Esophagus muscularis mucosa (tissue), 4 donors: Measurements from ENCODE around the gene TMEM196. TPM values are rescaled to one million over a fixed set of nuclear protein-coding genes. Genes with fewer than 3 reads are reported as not detected.
A peak's percentile ranks its signal among the peaks of the same experiment; 100 is the strongest.

Experiments
- DNase-seq: peaks from one replicate; pipeline ENCODE4 v3.0.0-alpha.2; 2017; ENCODE audit errors: extremely low spot score
- H3K27ac ChIP-seq, 4 donors: fragments of 200-600 bp; sonication (generic); replicated peaks in 1 of 4; 1 replicate in 3 of 4; 2 replicates in 1 of 4; pipeline ENCODE4 v1.5.1; 2016 to 2019; ENCODE audit warnings: mild to moderate bottlenecking in 1 of 4
- H3K27me3 ChIP-seq, 4 donors: fragments of 200-600 bp; sonication (generic); one replicate each; pipeline versions ENCODE4 v1.5.1 to v1.6.0; 2016 to 2019
- H3K36me3 ChIP-seq, 4 donors: fragments of 200-600 bp; sonication (generic); one replicate each; pipeline ENCODE4 v1.5.1; 2016 to 2019
- H3K4me1 ChIP-seq, 4 donors: fragments of 200-600 bp; sonication (generic); one replicate each; pipeline ENCODE4 v1.5.1; 2016 to 2019
- H3K4me3 ChIP-seq, 4 donors: fragments of 200-600 bp; sonication (generic); 1 replicate in 2 of 4; 2 replicates in 2 of 4; pipeline ENCODE4 v1.5.1; 2016 to 2019; ENCODE audit warnings: mild to moderate bottlenecking in 4 of 4, moderate library complexity in 1 of 4
- H3K9me3 ChIP-seq, 4 donors: fragments of 200-600 bp; sonication (generic); 1 replicate in 3 of 4; 2 replicates in 1 of 4; pipeline ENCODE4 v1.5.1; 2016 to 2019
- CTCF ChIP-seq, 3 experiments: fragments of 200-600 bp in 2 of 3; fragments of 450-650 bp in 1 of 3; sonication (generic) in 2 of 3; IDR thresholded peaks; one replicate each; pipeline ENCODE4 v1.5.1; 2017 to 2019; ENCODE audit warnings: antibody characterized with exemption in 3 of 3, mild to moderate bottlenecking in 2 of 3, moderate library complexity in 1 of 3
- EP300 ChIP-seq: sonication (generic); formaldehyde crosslinking; IDR thresholded peaks from one replicate; pipeline ENCODE4 v1.6.1; 2017; ENCODE audit warnings: antibody characterized with exemption
- POLR2A ChIP-seq: fragments of 450-650 bp; IDR thresholded peaks from one replicate; pipeline ENCODE4 v1.6.1; 2017; ENCODE audit warnings: antibody characterized with exemption, moderate library complexity, mild to moderate bottlenecking, low read depth
- POLR2AphosphoS5 ChIP-seq, 2 donors: sonication (generic); formaldehyde crosslinking; IDR thresholded peaks; one replicate each; pipeline ENCODE4 v1.6.1; 2017; ENCODE audit warnings: antibody characterized with exemption in 2 of 2
- WGBS: methylation state at CpG from one replicate; pipeline ENCODE4 v1.1.5; 2018; 5-methylcytosine and 5-hydroxymethylcytosine counted together
- intact Hi-C: fragments of 100-400 bp; cut with DNase I; formaldehyde crosslinking; loops from one replicate; pipeline ENCODE4 v1.15.1; 2023
- total RNA-seq, 4 donors: library from RNA; depleted of rRNA; stranded (reverse); fragments of >200 nt; gene quantifications; one replicate each; pipeline versions ENCODE4 v1.1.0 to v1.2.1, GENCODE V29; 2016

The TMEM196 gene
- total RNA-seq, 4 donors from 2014 or later: not detected

- DNase-seq: no peak
- 39% methylated on average over 1 of the region's 1 CpG for WGBS
These were observed 59.7 kb downstream of the TMEM196 start for GRCh38 chr7:19713676-19714075.

DNA sequence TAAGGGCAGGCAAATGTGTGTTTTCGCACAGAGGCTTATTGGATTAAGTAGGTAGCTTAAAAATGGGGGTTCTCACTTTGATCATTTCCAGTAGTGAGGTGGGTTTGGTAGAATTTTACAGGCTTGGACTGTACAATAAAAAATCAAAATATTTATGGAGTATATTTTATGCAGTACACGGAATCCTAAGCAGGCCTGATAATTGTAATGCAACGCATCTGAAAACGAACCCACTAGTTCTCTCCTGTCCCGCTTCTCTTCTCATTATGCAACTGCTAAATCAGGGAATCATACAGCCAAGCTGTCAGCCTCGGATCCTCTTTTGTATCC is 64.2 kb downstream of the TMEM196 start:
- no peak for DNase-seq
- H3K27me3 ChIP-seq: no peaks in the 10 kb centered on the region
- H3K9me3 ChIP-seq: no peaks in the 10 kb centered on the region
- peak overlapping the region; percentile 81 to 94 (median 88) for H3K4me3 ChIP-seq
- no peak for TF ChIP-seq CTCF (IDR thresholded peaks at IDR 0.05)
- TF ChIP-seq POLR2AphosphoS5 (IDR thresholded peaks at IDR 0.05): no peak
- no peak for TF ChIP-seq POLR2A
- TF ChIP-seq EP300: no peak
- H3K36me3 ChIP-seq: no peaks in the 10 kb centered on the region
- intact Hi-C loops: no loop called here
- H3K27ac ChIP-seq: peak overlapping the region; percentile 71 to 86 (median 75)
- peaks cover 19 to 31% (median 27%) of the 10 kb centered on the region in 4 donors for H3K4me1 ChIP-seq
- 55% methylated on average over 6 of the region's 6 CpGs for WGBS

More at GRCh38 chr7:19713676-19714075, 59.7 kb downstream of the TMEM196 start:
- no peak overlapping the region for H3K27ac ChIP-seq
- H3K4me3 ChIP-seq: no peak overlapping the region
- TF ChIP-seq POLR2AphosphoS5 (IDR thresholded peaks at IDR 0.05) (no peak), CTCF (IDR thresholded peaks at IDR 0.05) (peak; percentile 50 to 67 (median 57))
- H3K27me3 ChIP-seq: no peaks in the 10 kb centered on the region
- no peaks in the 10 kb centered on the region for H3K36me3 ChIP-seq
- peaks cover 6 to 8% (median 7%) of the 10 kb centered on the region in 4 donors for H3K4me1 ChIP-seq
- H3K9me3 ChIP-seq: no peaks in the 10 kb centered on the region
- intact Hi-C loops: loop anchor here (10.0 kb wide), 1 partner anchor 881 kb away; no protein-coding TSS in a partner anchor

DNA sequence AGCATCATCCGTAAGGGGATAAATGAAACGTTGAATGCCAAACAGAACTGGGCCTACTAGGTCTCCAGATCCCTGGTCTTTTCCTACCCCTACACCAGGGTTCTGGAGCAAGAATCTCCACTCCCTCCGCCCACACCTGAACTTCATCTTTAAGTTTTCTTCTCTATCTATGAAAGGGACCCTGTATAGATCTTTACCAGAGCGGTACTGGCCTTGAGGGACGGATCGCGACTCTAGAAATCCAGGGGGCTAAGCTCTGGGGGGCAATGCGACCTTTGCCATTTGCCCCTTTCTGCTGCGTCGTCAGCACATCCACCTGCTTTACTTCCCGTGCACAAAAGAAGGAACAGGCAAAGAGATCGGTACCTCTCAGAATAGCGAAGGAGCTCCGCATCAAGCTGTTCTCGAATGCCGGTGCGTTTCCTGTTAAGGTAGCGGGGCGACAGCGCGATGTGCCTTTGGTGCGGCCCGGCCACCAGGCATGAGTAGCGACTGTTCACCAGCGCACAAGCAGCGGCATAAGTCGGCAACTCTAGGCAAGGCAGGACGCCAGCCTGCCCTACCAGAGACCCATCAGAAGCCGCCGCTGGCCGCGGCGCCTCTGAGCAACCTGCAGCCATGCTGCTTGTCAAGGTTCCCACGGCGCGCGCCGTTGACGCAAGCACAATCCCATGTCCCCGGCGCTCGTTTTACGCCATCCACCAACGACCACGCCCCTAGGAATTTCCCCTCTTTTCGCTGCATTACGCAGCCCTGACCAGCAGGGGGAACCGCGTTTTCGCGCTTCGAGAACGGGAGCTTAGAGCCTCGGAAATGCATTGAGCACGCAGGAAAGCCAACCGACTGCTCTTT is 64.8 kb downstream of the TMEM196 start, which contains the start of gene POLR1F:
TSS of gene POLR1F (minus strand) at position 641 of the 852 bp plus-strand sequence. CDS start at position 620, 21 bp downstream.
- Histone ChIP-seq H3K9me3 (no peaks in the 10 kb centered on the region), H3K36me3 (peaks cover 0 to under 1% (median 0%) of the 10 kb centered on the region in 4 donors), H3K27me3 (no peaks in the 10 kb centered on the region), H3K27ac (peak within 1 kb of the TSS; percentile 71 to 86 (median 75)), H3K4me3 (peak within 1 kb of the TSS; percentile 81 to 94 (median 88)), H3K4me1 (peaks cover 19 to 31% (median 27%) of the 10 kb centered on the region in 4 donors)
- intact Hi-C loops: no loop called here
- peak; percentile 61 for TF ChIP-seq POLR2A
- peak; percentile 89 to 96 (median 93) for TF ChIP-seq CTCF (IDR thresholded peaks at IDR 0.05)
- peak; percentile 93 to 95 for TF ChIP-seq POLR2AphosphoS5 (IDR thresholded peaks at IDR 0.05)
- no peak for TF ChIP-seq EP300
- peak; percentile 97 for DNase-seq
- WGBS: under 1% methylated on average over 50 of the region's 56 CpGs

DNA sequence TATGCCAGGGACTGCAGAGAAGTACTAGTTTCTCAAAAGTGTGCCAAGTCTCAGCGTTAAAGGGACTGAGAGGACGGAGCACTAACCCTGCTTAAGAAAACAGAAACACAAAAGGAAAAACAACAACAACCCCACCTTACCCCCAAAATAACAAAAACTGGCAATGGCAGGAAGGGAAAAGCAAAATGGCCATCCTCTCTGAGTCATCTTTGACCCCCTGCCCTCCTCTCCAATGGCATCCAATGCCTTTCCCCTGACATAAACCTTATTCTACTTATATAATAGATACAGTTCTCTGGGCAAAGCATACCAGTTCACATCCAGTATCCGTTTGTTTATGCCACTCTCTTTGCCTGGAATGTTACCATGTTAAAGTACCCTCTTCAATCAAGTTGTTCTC is 66.2 kb downstream of the TMEM196 start:
- peaks cover 19 to 31% (median 27%) of the 10 kb centered on the region in 4 donors for H3K4me1 ChIP-seq
- no peaks in the 10 kb centered on the region for H3K9me3 ChIP-seq
- TF ChIP-seq POLR2AphosphoS5 (IDR thresholded peaks at IDR 0.05) (no peak), EP300 (no peak), POLR2A (no peak), CTCF (IDR thresholded peaks at IDR 0.05) (no peak)
- peak overlapping the region in 1 of 4 donors; percentile 81 for H3K4me3 ChIP-seq
- H3K27me3 ChIP-seq: no peaks in the 10 kb centered on the region
- no peak for DNase-seq
- peaks cover 0 to 14% (median under 1%) of the 10 kb centered on the region in 4 donors for H3K36me3 ChIP-seq
- H3K27ac ChIP-seq: no peak overlapping the region
- 73% methylated on average over 3 of the region's 3 CpGs for WGBS
- intact Hi-C loops: no loop called here
